Ramos (cell line): ENCODE measurements around the gene STIM1.

ENCODE experiments used
- in situ Hi-C: fragments of 300-500 bp; cut with MboI; formaldehyde crosslinking; loops from one replicate; pipeline ENCODE4 v1.14.3; 2022; ENCODE audit warnings: low sequenced_read_pairs; ENCODE audit not compliant: unreplicated experiment

The STIM1 gene

DNA sequence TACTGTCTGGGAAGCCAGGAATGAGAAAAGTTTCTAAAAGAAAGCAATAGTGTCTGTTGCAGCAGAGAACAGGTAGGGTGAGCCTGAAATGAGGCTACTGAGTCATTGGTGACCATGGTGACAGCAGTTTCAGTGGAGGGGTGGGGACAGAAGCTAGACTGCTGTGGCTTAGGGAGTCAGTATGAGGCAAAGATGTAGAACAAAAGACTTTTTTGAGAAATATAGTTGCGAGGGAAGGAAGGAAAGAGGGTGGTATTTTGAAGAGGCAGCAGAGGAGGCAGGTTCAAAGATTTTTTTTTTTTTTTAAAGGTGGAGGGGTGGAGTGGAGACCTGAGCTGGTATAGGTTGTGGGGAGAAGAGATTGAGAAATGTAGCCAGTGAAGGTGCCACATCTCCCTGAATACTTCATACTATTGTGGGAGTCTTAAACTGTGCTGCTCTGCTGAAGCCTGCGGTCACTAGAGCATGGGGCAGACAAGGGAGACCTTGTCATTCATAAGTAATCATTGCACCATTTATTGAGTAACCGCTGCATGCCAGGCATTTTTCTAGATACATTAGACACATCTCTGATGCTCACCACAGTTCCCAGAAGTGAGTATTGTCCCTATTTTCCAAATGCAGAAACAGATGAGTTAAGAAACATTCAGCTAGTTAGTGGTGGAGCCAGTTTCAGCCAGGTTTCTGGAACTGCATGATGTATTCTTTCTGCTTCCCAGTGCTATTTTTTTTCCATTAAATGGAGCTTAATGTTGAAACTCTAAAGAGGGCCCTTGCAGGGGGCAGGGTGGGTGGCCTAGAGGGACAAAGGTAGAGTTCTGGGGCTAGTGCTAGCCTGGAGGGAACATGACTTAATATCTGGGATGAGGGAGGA lies 49.9 kb downstream of the STIM1 start:
- in situ Hi-C loops = no loop called here

GRCh38 chr11:3906166-3906565 lies 50.7 kb downstream of the STIM1 start:
- in situ Hi-C loops = no loop called here

DNA sequence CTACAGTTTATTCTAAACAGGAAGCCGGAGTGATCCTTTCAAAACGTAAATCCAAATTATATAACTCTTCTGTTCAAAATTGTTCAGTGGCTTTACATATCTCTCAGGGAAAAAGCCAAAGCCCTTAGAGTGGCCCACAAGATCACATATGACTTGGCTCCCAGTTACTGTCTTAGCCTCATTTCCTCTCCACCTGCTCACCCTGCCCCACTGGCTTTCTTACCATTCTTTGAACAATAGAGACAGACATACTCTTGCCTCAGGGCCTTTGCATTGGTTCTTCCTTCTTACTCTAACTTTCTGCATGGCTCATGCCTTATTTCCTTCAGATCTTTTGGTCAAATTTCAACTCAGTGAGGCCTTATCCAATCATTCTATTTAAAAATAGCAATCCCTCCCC lies 52.1 kb downstream of the STIM1 start:
- in situ Hi-C loops = no loop called here

GRCh38 chr11:3909901-3910300 lies 54.4 kb downstream of the STIM1 start:
- in situ Hi-C loops = no loop called here

DNA sequence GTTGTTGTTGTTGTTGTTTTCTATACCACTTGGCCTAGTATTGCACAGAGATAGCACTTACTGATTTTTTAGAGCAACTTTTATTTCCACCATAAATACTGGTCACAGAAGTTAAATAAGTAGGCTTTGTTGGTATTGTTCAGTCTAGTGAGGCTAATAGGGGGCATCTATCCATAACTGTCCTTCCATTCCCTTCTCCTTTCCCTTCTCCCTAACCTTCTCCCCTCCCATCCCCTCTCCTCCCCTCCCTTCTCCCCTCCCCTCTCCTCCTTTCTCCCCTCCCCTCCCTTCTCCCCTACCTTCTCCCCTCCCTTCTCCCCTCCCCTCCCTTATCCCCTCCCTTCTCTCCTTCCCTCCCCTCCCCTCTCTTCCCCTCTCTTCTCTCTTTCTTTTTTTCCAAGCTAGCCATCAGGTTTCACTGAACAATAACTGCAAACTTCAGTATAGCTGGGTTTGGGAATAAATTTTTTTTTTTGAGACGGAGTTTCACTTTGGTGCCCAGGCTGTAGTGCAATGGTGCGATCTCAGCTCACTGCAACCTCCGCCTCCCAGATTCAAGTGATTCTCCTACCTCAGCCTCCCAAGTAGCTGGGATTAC lies 56.5 kb downstream of the STIM1 start:
- in situ Hi-C loops = no loop called here

GRCh38 chr11:3913921-3914320 lies 58.5 kb downstream of the STIM1 start:
- in situ Hi-C loops = no loop called here

- in situ Hi-C loops = no loop called here
These were observed 59.3 kb downstream of the STIM1 start for GRCh38 chr11:3914805-3915204.

GRCh38 chr11:3916962-3917361 lies 61.5 kb downstream of the STIM1 start:
- in situ Hi-C loops = no loop called here

DNA sequence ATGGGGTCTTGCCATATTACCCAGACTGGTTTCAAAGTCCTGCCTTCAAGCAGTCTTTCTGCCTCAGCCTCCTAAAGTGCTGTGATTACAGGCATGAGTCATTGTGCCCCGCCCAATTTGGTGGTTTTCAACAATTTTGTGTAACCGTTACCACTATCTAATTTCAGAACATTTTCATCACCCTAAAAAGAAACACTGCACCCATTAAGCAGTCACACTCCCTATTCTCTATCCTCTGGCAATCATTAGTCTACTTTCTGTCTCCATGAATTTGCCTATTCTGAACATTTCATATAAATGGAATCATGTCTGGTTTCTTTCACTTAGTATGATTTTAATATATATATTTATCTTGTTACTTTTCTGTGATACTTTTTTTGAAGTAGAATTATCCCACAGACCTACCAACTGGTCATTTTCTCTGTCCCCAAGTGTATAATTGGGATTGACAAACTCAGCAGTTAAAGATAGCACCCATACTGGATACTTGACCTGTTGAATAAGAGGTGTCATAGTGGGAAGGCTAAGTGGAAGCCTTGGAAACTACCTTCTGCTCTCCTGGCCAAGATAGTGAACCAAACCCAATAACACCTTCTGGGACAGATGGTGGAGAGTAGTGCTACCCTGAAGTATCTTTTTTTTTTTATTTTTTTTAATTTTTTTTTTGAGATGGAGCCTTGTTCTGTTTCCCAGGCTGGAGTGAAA lies 64.8 kb downstream of the STIM1 start:
- in situ Hi-C loops = no loop called here

DNA sequence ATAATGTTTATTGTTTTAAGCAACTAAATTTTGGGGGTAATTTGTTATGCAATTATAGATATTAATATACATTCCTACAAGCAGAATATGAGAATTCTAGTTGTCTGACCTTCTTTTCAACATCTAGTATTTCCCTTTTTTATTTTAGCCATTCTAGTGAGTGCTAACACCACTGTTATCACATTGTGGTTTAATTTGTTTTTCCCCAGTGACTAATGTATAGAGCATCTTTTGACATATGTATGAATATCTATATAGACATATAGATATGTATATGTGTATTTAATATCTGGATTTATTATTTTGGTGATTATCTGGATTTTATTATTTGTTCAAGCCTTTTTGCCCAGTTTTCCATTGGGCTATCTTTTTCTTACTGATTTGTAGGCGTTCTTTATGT lies 66.6 kb downstream of the STIM1 start:
- in situ Hi-C loops = no loop called here

DNA sequence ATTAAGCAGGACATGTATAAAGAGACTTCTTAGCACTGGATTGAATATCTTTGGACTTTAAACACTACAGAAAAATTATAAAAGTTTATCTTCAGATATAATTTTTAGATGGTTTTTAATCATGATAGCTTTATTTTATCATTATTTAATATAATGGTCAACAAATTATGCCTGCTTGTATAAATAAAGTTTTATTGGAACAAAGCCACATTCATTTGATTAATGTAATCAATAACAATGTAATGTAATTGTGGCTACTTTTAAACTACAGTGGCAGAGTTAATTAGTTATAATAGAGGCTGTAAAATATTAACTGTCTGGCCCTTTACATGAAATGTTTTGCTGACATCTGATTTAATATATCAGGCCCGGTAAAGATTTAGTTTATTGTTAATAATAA lies 70.0 kb downstream of the STIM1 start:
- in situ Hi-C loops = no loop called here

GRCh38 chr11:3926458-3927095 lies 71.1 kb downstream of the STIM1 start:
- in situ Hi-C loops = no loop called here

- in situ Hi-C loops = no loop called here
These were observed 71.8 kb downstream of the STIM1 start for GRCh38 chr11:3927129-3927796.

DNA sequence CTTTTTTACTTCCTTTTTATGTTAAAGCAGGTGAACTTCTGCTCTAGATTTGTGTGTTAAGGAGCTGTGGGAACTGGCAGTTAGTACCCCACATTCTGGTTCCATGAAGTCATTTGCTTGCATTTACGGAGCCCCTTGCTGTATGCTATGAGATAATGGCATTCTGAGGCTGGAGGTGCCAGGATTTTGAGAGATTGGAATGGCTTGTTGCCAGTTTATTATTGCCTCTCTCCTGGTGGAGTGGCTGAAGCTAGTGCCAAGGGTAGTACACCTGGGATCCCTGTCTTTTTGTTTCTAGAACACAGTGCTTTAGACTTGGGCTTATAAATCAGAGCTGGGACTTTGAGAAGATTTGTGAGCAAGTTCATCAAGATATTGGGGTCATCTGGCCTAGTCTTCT lies 73.8 kb downstream of the STIM1 start:
- in situ Hi-C loops = no loop called here

DNA sequence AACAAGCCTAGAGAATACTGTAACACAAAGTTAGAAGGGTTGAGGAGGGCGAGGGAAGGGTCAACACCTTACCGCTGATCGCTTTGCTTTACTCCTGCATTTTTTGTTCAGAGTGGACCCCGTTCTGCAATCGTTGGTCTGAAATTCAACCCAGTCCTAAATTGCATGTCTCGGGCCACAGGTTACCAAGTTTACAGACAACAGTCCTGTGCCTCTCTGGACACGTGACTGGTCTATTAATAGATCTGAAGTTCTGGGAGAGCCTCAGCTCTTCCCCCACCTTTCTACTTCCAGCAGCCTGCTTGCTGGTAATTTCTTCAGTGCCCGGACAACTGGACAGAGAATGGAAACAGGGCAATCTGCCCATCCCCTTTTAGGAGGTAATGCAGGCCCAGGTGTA lies 74.2 kb downstream of the STIM1 start:
- in situ Hi-C loops = no loop called here

DNA sequence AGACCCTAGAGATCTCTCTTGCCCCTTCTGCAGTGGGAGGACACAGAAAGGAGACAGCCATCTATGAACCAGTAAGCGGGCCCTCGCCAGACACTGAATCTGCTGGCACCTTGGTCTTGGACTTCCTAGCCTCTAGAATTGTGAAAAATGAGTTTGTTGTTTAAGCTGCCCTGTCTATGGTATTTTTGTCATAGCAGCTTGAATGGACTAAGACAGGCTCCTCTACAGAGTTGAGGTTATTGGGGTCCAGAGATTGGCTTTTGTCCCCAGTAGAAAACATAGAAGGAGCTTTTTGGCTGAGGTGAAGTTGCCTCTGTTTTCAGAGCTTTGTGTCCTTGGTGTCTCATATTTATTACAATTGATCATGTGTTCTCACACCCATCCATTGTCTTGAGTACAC lies 77.2 kb downstream of the STIM1 start:
- in situ Hi-C loops = no loop called here

DNA sequence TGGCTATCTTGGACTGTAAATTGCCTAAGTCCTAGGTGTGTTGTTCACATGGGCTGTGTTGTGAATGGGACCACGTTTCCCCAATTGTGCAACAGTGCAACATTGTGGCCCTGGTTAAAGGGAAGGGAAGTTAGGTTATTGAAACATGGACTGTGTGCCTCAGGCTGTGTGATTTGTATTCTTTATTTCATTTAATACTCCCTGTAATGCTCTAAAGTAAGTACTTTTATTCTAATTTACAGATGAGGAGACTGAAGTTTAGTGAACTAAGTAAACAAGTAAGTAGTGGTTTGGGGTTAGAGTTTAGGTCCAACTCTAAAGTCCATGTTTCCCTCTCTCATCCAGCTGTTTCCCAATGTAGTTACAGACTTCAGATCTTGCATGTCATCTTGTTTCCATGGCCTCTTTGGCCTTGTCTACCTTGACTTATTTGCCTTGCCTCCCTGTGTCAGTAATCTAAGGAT lies 77.7 kb downstream of the STIM1 start:
- in situ Hi-C loops = no loop called here

DNA sequence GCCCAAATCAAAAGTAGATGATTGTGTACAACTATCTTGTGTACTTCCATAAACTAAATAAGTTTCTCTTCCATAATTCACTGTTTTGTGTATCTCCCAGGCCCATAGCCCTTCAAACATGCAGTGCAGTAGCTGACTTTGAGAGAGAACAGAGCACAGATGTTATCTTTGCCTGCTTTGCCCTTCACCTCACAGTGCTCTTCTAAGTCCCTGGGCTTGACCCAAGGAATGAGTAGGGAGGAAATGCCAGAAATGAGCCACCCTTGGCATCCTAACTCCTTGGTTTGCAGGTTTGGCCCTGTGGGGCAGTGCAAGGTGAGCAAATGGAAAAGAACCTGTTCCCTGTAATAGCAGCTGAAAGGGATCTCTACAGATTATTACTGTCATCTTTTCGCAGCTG lies 79.2 kb downstream of the STIM1 start:
- in situ Hi-C loops = no loop called here

- in situ Hi-C loops = no loop called here
These were observed 81.1 kb downstream of the STIM1 start for GRCh38 chr11:3936517-3936916.

GRCh38 chr11:3939211-3939610 lies 83.7 kb downstream of the STIM1 start:
- in situ Hi-C loops = no loop called here
